ENCODE measurements around the gene GRIN3B. TPM values are rescaled to one million over a fixed set of nuclear protein-coding genes. Genes with fewer than 3 reads are reported as not detected.

The GRIN3B gene
- total and polyA plus RNA-seq, 2 donors (not counting 1 experiment from before 2014, with no cell fraction given), result 0.10 to 0.42 TPM

DNA sequence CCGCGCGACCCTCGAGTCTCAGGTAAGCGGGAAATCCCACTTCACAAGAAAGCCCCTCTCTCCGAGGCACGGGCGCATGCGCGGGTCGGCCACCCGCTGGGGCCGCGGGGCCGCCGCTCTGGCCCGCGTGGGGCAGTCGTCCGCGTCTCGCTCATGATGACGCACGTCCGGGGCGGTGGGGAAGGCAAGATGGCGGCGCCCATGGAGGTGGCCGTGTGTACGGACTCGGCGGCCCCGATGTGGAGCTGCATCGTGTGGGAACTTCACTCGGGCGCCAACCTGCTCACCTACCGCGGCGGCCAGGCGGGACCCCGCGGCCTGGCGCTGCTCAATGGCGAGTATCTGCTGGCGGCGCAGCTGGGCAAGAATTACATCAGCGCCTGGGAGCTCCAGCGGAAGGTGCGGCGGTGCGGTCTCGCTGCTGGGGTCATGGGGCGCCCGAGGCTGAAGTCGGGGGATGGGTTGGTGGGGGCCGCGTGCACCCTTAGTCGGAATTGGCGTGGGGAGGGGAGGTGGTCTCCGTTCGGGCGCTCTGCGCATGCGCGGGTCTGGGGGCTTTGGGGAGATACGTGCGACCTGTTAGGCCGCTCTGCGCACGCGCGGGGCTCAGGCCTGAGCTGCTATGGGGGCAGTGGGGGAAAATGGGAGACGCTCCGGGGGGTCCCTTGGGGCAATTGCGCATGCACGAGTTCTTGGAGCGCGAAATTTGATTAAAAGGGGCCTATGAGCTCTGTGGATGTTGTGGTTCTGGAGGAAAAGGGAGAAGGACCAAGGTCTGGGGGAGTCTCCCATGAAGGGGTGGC lies 15.9 kb upstream of the GRIN3B start, which contains the start of gene WDR18:
Gene WDR18, plus strand, starts transcription at position 181 of the 803 bp plus-strand sequence. Its CDS starts 9 bp downstream, at position 190.
- no peaks in the 10 kb centered on the region for H3K9me3 ChIP-seq (ENCODE audit: control extremely low read depth in 1 of 3, control insufficient read depth in 2 of 3, insufficient read depth in 1 of 3, low read length in 2 of 3)
- H4K20me1 ChIP-seq (ENCODE audit: control insufficient read depth, insufficient read depth, low read length, poor library complexity, severe bottlenecking), result peaks cover 5% of the 10 kb centered on the region
- peak within 1 kb of the TSS; percentile 88 to 90 for H3K27ac ChIP-seq (ENCODE audit: low read length in 2 of 2)
- H3K27me3 ChIP-seq (replicated peaks in 1 of 4; ENCODE audit: control extremely low read depth in 1 of 4, control insufficient read depth in 3 of 4, insufficient read depth in 4 of 4, low read length in 3 of 4), result no peaks in the 10 kb centered on the region
- peak within 1 kb of the TSS; percentile 95 for H3K4me3 Mint-ChIP-seq
- peaks cover 0 to 13% of the 10 kb centered on the region in 2 experiments for H3K36me3 ChIP-seq (replicated peaks in 1 of 2; ENCODE audit: control extremely low read depth in 1 of 2, control insufficient read depth in 1 of 2, extremely low read depth in 1 of 2, insufficient read depth in 2 of 2, low read length in 1 of 2)
- H3K79me2 ChIP-seq (ENCODE audit: control insufficient read depth, insufficient read depth, low read length), result peaks cover 23% of the 10 kb centered on the region
- H3K9me3 Mint-ChIP-seq (ENCODE audit: insufficient read depth), result no peaks in the 10 kb centered on the region
- intact Hi-C loops (cut with micrococcal nuclease), result loop anchor here (1.0 to 2.0 kb wide), 8 partner anchors 17 to 256 kb away; partner anchors contain the start of genes ATP5F1D, PTBP1, RNU6-2 and TMEM259
- ATAC-seq (ENCODE audit: low read depth) (peak; percentile 90), DNase-seq (peak; percentile 94)
- peak within 1 kb of the TSS; percentile 95 for H3K4me2 ChIP-seq (replicated peaks; ENCODE audit: low read depth, low read length, poor library complexity, severe bottlenecking)
- H3K9ac ChIP-seq (ENCODE audit: low read length), result peak within 1 kb of the TSS; percentile 89
- peak within 1 kb of the TSS; percentile 93 for H3K27ac Mint-ChIP-seq
- H3K4me1 ChIP-seq (ENCODE audit: control insufficient read depth in 2 of 2, insufficient read depth in 2 of 2, low read length in 2 of 2), result peaks cover 19 to 27% of the 10 kb centered on the region in 2 donors
- H2AFZ ChIP-seq (ENCODE audit: insufficient read depth, low read depth, low read length, poor library complexity, severe bottlenecking), result peak within 1 kb of the TSS; percentile 80
- under 1% methylated on average over 78 of the region's 78 CpGs for WGBS (ENCODE audit: insufficient coverage)
- no peaks in the 10 kb centered on the region for H3K27me3 Mint-ChIP-seq
- TF ChIP-seq EZH2 (IDR thresholded peaks at IDR 0.05; ENCODE audit: borderline replicate concordance, insufficient read depth, low read depth, low read length, poor library complexity, severe bottlenecking) (no peak), CTCF (IDR thresholded peaks at IDR 0.05) (no peak)
- H3K4me1 Mint-ChIP-seq, result peaks cover 16% of the 10 kb centered on the region
- ChIA-PET CTCF (interaction anchor here (0.7 to 5.3 kb wide), 30 partner anchors 12 to 295 kb away, joined by 3 to 143 read pairs (median 4); partner anchors contain the start of genes ABCA7, ARHGAP45, CFD and MED16), POLR2A (interaction anchor here (0.5 to 2.1 kb wide), 22 partner anchors 10 to 282 kb away, joined by 3 to 17 read pairs (median 4); partner anchors contain the start of genes ABCA7 and CNN2)
- peak within 1 kb of the TSS; percentile 40 to 99 (median 88) for H3K4me3 ChIP-seq (ENCODE audit: control extremely low read depth in 1 of 5, extremely low read depth in 1 of 5, insufficient read depth in 1 of 5, low read depth in 2 of 5, low read length in 4 of 5)

Measured in B cell (primary cell).